DOHH2 (cell line): ENCODE measurements around the gene SPSB4.

Source experiments
- H3F3A ChIP-seq: fragments of 200-600 bp; sonication (generic), shearing (Covaris generic); 2 replicates; pipeline ENCODE4 v1.6.0; 2016; ENCODE audit warnings: antibody characterized with exemption, mild to moderate bottlenecking; ENCODE audit not compliant: control insufficient read depth, insufficient read depth
- H3K27ac ChIP-seq: fragments of 200-600 bp; sonication (generic); 2 replicates; pipeline ENCODE4 v1.5.1; 2014; ENCODE audit warnings: low read depth, mild to moderate bottlenecking, low read length, moderate library complexity
- H3K27me3 ChIP-seq: fragments of 200-600 bp; sonication (generic); 2 replicates; pipeline ENCODE4 v1.6.1; 2014; ENCODE audit warnings: mild to moderate bottlenecking, low read length, mixed read lengths; ENCODE audit not compliant: control insufficient read depth
- H3K36me3 ChIP-seq: fragments of 200-600 bp; sonication (generic); 2 replicates; pipeline ENCODE4 v1.6.1; 2014; ENCODE audit warnings: mild to moderate bottlenecking, low read length, moderate library complexity, mixed read lengths; ENCODE audit not compliant: control insufficient read depth
- H3K4me1 ChIP-seq: fragments of 200-600 bp; sonication (generic); 2 replicates; pipeline ENCODE4 v1.6.1; 2014; ENCODE audit warnings: mild to moderate bottlenecking, low read length, mixed read lengths; ENCODE audit not compliant: control insufficient read depth
- H3K4me2 ChIP-seq: fragments of 200-600 bp; sonication (generic); 2 replicates; pipeline ENCODE4 v1.6.0; 2014; ENCODE audit warnings: mild to moderate bottlenecking, low read length, moderate library complexity
- H3K4me3 ChIP-seq: fragments of 200-600 bp; sonication (generic); 2 replicates; pipeline ENCODE4 v1.5.1; 2014; ENCODE audit warnings: mild to moderate bottlenecking, low read length, mixed read lengths
- H3K79me2 ChIP-seq: fragments of 200-600 bp; sonication (generic); 2 replicates; pipeline ENCODE4 v1.6.1; 2014; ENCODE audit warnings: mild to moderate bottlenecking, low read length, mixed read lengths; ENCODE audit not compliant: control insufficient read depth
- H3K9me2 ChIP-seq: fragments of 200-600 bp; sonication (generic); replicated peaks from 2 replicates; pipeline ENCODE4 v1.6.1; 2014; ENCODE audit warnings: mild to moderate bottlenecking, low read length, mixed read lengths; ENCODE audit not compliant: control insufficient read depth
- H3K9me3 ChIP-seq: fragments of 200-600 bp; sonication (generic); 2 replicates; pipeline ENCODE4 v1.6.1; 2014; ENCODE audit warnings: antibody characterized with exemption, low read length, mixed read lengths; ENCODE audit not compliant: control insufficient read depth, insufficient read depth
- H4K20me1 ChIP-seq: fragments of 200-600 bp; sonication (generic); 2 replicates; pipeline ENCODE4 v1.6.0; 2014; ENCODE audit warnings: low read depth, mild to moderate bottlenecking, antibody characterized with exemption, low read length, moderate library complexity; ENCODE audit not compliant: control insufficient read depth, insufficient read depth
- CTCF ChIP-seq: fragments of 200-600 bp; sonication (generic); IDR thresholded peaks from one replicate; pipeline ENCODE4 v1.5.1; 2014; ENCODE audit warnings: antibody characterized with exemption, mild to moderate bottlenecking, low read depth, low read length; ENCODE audit not compliant: poor library complexity, severe bottlenecking
- EZH2phosphoT487 ChIP-seq: fragments of 200-600 bp; sonication (generic); IDR thresholded peaks from 2 replicates; pipeline ENCODE4 v1.6.1; 2017; ENCODE audit warnings: borderline replicate concordance, mild to moderate bottlenecking, antibody characterized with exemption, low read length, moderate library complexity, mixed read lengths

Gene SPSB4

GRCh38 chr3:141129049-141129448 is 77.9 kb downstream of the SPSB4 start:
- no peaks in the 10 kb centered on the region for H3K9me2 ChIP-seq
- H3K79me2 ChIP-seq = no peaks in the 10 kb centered on the region
- no peak overlapping the region for H3K4me3 ChIP-seq
- TF ChIP-seq CTCF (no peak), EZH2phosphoT487 (no peak)
- no peaks in the 10 kb centered on the region for H4K20me1 ChIP-seq
- no peak overlapping the region for H3K27ac ChIP-seq
- no peaks in the 10 kb centered on the region for H3K4me1 ChIP-seq
- no peaks in the 10 kb centered on the region for H3K36me3 ChIP-seq
- no peaks in the 10 kb centered on the region for H3F3A ChIP-seq
- no peaks in the 10 kb centered on the region for H3K9me3 ChIP-seq
- H3K27me3 ChIP-seq = no peaks in the 10 kb centered on the region
- no peak overlapping the region for H3K4me2 ChIP-seq

- TF ChIP-seq CTCF = no peak
- TF ChIP-seq EZH2phosphoT487 = no peak
- Histone ChIP-seq H3K79me2 (no peaks in the 10 kb centered on the region), H3K36me3 (no peaks in the 10 kb centered on the region)
Observed at GRCh38 chr3:141129541-141130011, 78.4 kb downstream of the SPSB4 start.

GRCh38 chr3:141143517-141143916 is 92.4 kb downstream of the SPSB4 start:
- no peaks in the 10 kb centered on the region for H3K9me2 ChIP-seq
- H3K4me1 ChIP-seq = no peaks in the 10 kb centered on the region
- no peak overlapping the region for H3K4me3 ChIP-seq
- H3K36me3 ChIP-seq = no peaks in the 10 kb centered on the region
- H3K79me2 ChIP-seq = no peaks in the 10 kb centered on the region
- H3K27ac ChIP-seq = no peak overlapping the region
- no peaks in the 10 kb centered on the region for H4K20me1 ChIP-seq
- H3K9me3 ChIP-seq = no peaks in the 10 kb centered on the region
- no peak overlapping the region for H3K4me2 ChIP-seq
- TF ChIP-seq CTCF = no peak
- no peak for TF ChIP-seq EZH2phosphoT487
- no peaks in the 10 kb centered on the region for H3K27me3 ChIP-seq
- H3F3A ChIP-seq = no peaks in the 10 kb centered on the region

More at GRCh38 chr3:141129541-141130011, 78.4 kb downstream of the SPSB4 start:
- Histone ChIP-seq H3K4me3 (no peak overlapping the region), H3K9me2 (no peaks in the 10 kb centered on the region), H3K27me3 (no peaks in the 10 kb centered on the region), H3K27ac (no peak overlapping the region), H3K4me2 (no peak overlapping the region), H3F3A (no peaks in the 10 kb centered on the region), H4K20me1 (no peaks in the 10 kb centered on the region), H3K4me1 (no peaks in the 10 kb centered on the region), H3K9me3 (no peaks in the 10 kb centered on the region)
